Endodermal cell (in vitro differentiated cells): ENCODE data around the gene EPHA8. TPM values are rescaled to one million over a fixed set of nuclear protein-coding genes. Genes with fewer than 3 reads are reported as not detected.

Experiments used
- DNase-seq: peaks from one replicate; pipeline ENCODE4 v3.0.0-alpha.2; 2017
- H3K27ac ChIP-seq: 2 replicates; pipeline ENCODE4 v1.5.1; 2013; ENCODE audit warnings: mild to moderate bottlenecking, low read depth, low read length, moderate library complexity
- H3K27me3 ChIP-seq: 2 replicates; pipeline ENCODE4 v1.6.1; 2013; ENCODE audit warnings: mild to moderate bottlenecking, low read length, moderate library complexity; ENCODE audit not compliant: insufficient read depth, control insufficient read depth, poor library complexity, severe bottlenecking
- H3K36me3 ChIP-seq: 2 replicates; pipeline ENCODE4 v1.7.0; 2013; ENCODE audit warnings: mild to moderate bottlenecking, low read length, moderate library complexity; ENCODE audit not compliant: control insufficient read depth, insufficient read depth
- H3K4me1 ChIP-seq: one replicate; pipeline ENCODE4 v1.7.0; 2013; ENCODE audit warnings: low read length; ENCODE audit not compliant: control insufficient read depth, insufficient read depth
- H3K4me3 ChIP-seq: 2 replicates; pipeline ENCODE4 v1.5.1; 2013; ENCODE audit warnings: mild to moderate bottlenecking, low read length, moderate library complexity
- H3K9ac ChIP-seq: 2 replicates; pipeline ENCODE4 v1.6.1; 2013; ENCODE audit warnings: mild to moderate bottlenecking, low read length, moderate library complexity; ENCODE audit not compliant: poor library complexity, severe bottlenecking; ENCODE audit errors: extremely low read depth
- H3K9me3 ChIP-seq: 2 replicates; pipeline ENCODE4 v1.6.1; 2013; ENCODE audit warnings: mild to moderate bottlenecking, low read length, moderate library complexity; ENCODE audit not compliant: control insufficient read depth
- H3K27ac Mint-ChIP-seq: 2 replicates; pipeline ENCODE4 v1.8.0; 2020; ENCODE audit warnings: mixed read lengths
- H3K27me3 Mint-ChIP-seq: 2 replicates; pipeline ENCODE4 v1.8.0; 2021; ENCODE audit warnings: mild to moderate bottlenecking, mixed read lengths; ENCODE audit not compliant: insufficient read depth
- H3K36me3 Mint-ChIP-seq: 2 replicates; pipeline ENCODE4 v1.8.0; 2020; ENCODE audit warnings: low read depth, mixed read lengths
- H3K4me1 Mint-ChIP-seq: 2 replicates; pipeline ENCODE4 v1.8.0; 2020; ENCODE audit warnings: mixed read lengths
- H3K4me3 Mint-ChIP-seq: 2 replicates; pipeline ENCODE4 v1.8.0; 2020; ENCODE audit warnings: mild to moderate bottlenecking, moderate library complexity, mixed read lengths
- H3K9me3 Mint-ChIP-seq: 2 replicates; pipeline ENCODE4 v1.8.0; 2020; ENCODE audit warnings: mild to moderate bottlenecking, mixed read lengths
- CTCF ChIP-seq: fragments of 200-600 bp; sonication (generic); conservative IDR thresholded peaks from 2 replicates; pipeline ENCODE4 v1.5.0; 2021; ENCODE audit warnings: antibody characterized with exemption, mild to moderate bottlenecking
- WGBS, 2 experiments: methylation state at CpG; one replicate each; pipeline versions ENCODE4 v1.1.5 to v1.1.7; 2013; ENCODE audit warnings: missing lambda C conversion rate in 2 of 2, mixed read lengths in 1 of 2; ENCODE audit not compliant: insufficient coverage in 1 of 2, insufficient read length in 1 of 2; 5-methylcytosine and 5-hydroxymethylcytosine counted together
- total RNA-seq, 2 donors: library from RNA; stranded (reverse); fragmentation: NEBNext Ultra II Directional in 1 of 2; extraction: Animal tissue kit (Norgen Biotek cat#: 25700) in 1 of 2; gene quantifications; 2 replicates in 1 of 2; 3 replicates in 1 of 2; pipeline ENCODE4 v1.2.1, GENCODE V29; 2021

Gene EPHA8
- total RNA-seq, 2 donors from 2014 or later: 1.5 TPM

GRCh38 chr1:22636927-22637326 lies 73.6 kb downstream of the EPHA8 start:
- Histone ChIP-seq H3K9ac (no peak overlapping the region), H3K36me3 (no peaks in the 10 kb centered on the region), H3K27me3 (no peaks in the 10 kb centered on the region), H3K27ac (no peak overlapping the region), H3K4me3 (no peak overlapping the region), H3K4me1 (no peaks in the 10 kb centered on the region), H3K9me3 (no peaks in the 10 kb centered on the region)
- H3K27me3 Mint-ChIP-seq: no peaks in the 10 kb centered on the region
- no peaks in the 10 kb centered on the region for H3K36me3 Mint-ChIP-seq
- H3K27ac Mint-ChIP-seq: no peak overlapping the region
- no peak for DNase-seq
- no peak overlapping the region for H3K4me3 Mint-ChIP-seq
- H3K4me1 Mint-ChIP-seq: peaks cover 5% of the 10 kb centered on the region
- TF ChIP-seq CTCF: no peak
- peaks cover 5% of the 10 kb centered on the region for H3K9me3 Mint-ChIP-seq
- 88% methylated on average over 6 of the region's 6 CpGs for WGBS, 2 experiments

GRCh38 chr1:22637907-22638445 lies 74.7 kb downstream of the EPHA8 start:
- TF ChIP-seq CTCF: no peak
- WGBS, 2 experiments: 74 to 86% methylated on average over 3 of the region's 3 CpGs
- no peak overlapping the region for H3K4me3 Mint-ChIP-seq

GRCh38 chr1:22638476-22639234 lies 75.4 kb downstream of the EPHA8 start:
- Mint-ChIP-seq H3K9me3 (peaks cover 5% of the 10 kb centered on the region), H3K27ac (peak overlapping the region; percentile 77), H3K4me1 (peaks cover 5% of the 10 kb centered on the region), H3K36me3 (no peaks in the 10 kb centered on the region), H3K27me3 (no peaks in the 10 kb centered on the region), H3K4me3 (no peak overlapping the region)
- H3K36me3 ChIP-seq: no peaks in the 10 kb centered on the region
- no peak overlapping the region for H3K9ac ChIP-seq
- no peak overlapping the region for H3K27ac ChIP-seq
- DNase-seq: no peak
- 95 to 96% methylated on average over 13 to 23 of the region's 23 CpGs for WGBS, 2 experiments
- H3K27me3 ChIP-seq: no peaks in the 10 kb centered on the region
- H3K4me1 ChIP-seq: no peaks in the 10 kb centered on the region
- no peak for TF ChIP-seq CTCF
- no peak overlapping the region for H3K4me3 ChIP-seq
- no peaks in the 10 kb centered on the region for H3K9me3 ChIP-seq

More at GRCh38 chr1:22637907-22638445, 74.7 kb downstream of the EPHA8 start:
- DNase-seq: no peak
- Mint-ChIP-seq H3K9me3 (peaks cover 5% of the 10 kb centered on the region), H3K27ac (no peak overlapping the region), H3K36me3 (no peaks in the 10 kb centered on the region), H3K4me1 (peaks cover 5% of the 10 kb centered on the region), H3K27me3 (no peaks in the 10 kb centered on the region)
- no peak overlapping the region for H3K27ac ChIP-seq
- no peaks in the 10 kb centered on the region for H3K27me3 ChIP-seq
- H3K36me3 ChIP-seq: no peaks in the 10 kb centered on the region
- H3K9ac ChIP-seq: no peak overlapping the region
- no peak overlapping the region for H3K4me3 ChIP-seq
- H3K4me1 ChIP-seq: no peaks in the 10 kb centered on the region
- H3K9me3 ChIP-seq: no peaks in the 10 kb centered on the region
